Measurements from ENCODE around the gene HEATR1. TPM values are rescaled to one million over a fixed set of nuclear protein-coding genes. Genes with fewer than 3 reads are reported as not detected.

Gene HEATR1
- total and polyA plus RNA-seq, 11 donors: 2.4 to 17.2 (median 9.9) TPM

- no peaks in the 10 kb centered on the region for H3K9me3 ChIP-seq
Measured at GRCh38 chr1:236516929-236517704, 87.2 kb downstream of the HEATR1 start.

GRCh38 chr1:236515443-236515958 lies 88.8 kb downstream of the HEATR1 start:
- 55 to 74% (median 67%) methylated on average over 4 of the region's 4 CpGs for WGBS, 4 donors
- intact Hi-C loops (cut with DNase I): no loop called here
- Histone ChIP-seq H3K27me3 (no peaks in the 10 kb centered on the region), H3K4me1 (peaks cover 0 to 5% (median 0%) of the 10 kb centered on the region in 12 donors), H3K4me3 (no peak overlapping the region), H3K9me3 (no peaks in the 10 kb centered on the region), H3K27ac (peak overlapping the region in 1 of 12 donors; percentile 15), H3K36me3 (no peaks in the 10 kb centered on the region)
- peak in 1 of 4 donors; percentile 9 for ATAC-seq
- TF ChIP-seq, protein P1, sequence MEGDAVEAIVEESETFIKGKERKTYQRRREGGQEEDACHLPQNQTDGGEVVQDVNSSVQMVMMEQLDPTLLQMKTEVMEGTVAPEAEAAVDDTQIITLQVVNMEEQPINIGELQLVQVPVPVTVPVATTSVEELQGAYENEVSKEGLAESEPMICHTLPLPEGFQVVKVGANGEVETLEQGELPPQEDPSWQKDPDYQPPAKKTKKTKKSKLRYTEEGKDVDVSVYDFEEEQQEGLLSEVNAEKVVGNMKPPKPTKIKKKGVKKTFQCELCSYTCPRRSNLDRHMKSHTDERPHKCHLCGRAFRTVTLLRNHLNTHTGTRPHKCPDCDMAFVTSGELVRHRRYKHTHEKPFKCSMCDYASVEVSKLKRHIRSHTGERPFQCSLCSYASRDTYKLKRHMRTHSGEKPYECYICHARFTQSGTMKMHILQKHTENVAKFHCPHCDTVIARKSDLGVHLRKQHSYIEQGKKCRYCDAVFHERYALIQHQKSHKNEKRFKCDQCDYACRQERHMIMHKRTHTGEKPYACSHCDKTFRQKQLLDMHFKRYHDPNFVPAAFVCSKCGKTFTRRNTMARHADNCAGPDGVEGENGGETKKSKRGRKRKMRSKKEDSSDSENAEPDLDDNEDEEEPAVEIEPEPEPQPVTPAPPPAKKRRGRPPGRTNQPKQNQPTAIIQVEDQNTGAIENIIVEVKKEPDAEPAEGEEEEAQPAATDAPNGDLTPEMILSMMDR (IDR thresholded peaks at IDR 0.05): no peak
- no peak for TF ChIP-seq POLR2A (IDR thresholded peaks at IDR 0.05)
- DNase-seq: no peak

More at GRCh38 chr1:236516929-236517704, 87.2 kb downstream of the HEATR1 start:
- TF ChIP-seq POLR2A (IDR thresholded peaks at IDR 0.05): no peak
- TF ChIP-seq, protein P1 (IDR thresholded peaks at IDR 0.05): no peak
- ATAC-seq: no peak
- Histone ChIP-seq H3K27ac (no peak overlapping the region), H3K4me1 (peaks cover 0 to 5% (median 0%) of the 10 kb centered on the region in 12 donors), H3K4me3 (no peak overlapping the region), H3K36me3 (no peaks in the 10 kb centered on the region), H3K27me3 (no peaks in the 10 kb centered on the region)
- intact Hi-C loops (cut with DNase I): no loop called here
- no peak for DNase-seq
- 60 to 65% (median 63%) methylated on average over 8 of the region's 8 CpGs for WGBS, 4 donors

DNA sequence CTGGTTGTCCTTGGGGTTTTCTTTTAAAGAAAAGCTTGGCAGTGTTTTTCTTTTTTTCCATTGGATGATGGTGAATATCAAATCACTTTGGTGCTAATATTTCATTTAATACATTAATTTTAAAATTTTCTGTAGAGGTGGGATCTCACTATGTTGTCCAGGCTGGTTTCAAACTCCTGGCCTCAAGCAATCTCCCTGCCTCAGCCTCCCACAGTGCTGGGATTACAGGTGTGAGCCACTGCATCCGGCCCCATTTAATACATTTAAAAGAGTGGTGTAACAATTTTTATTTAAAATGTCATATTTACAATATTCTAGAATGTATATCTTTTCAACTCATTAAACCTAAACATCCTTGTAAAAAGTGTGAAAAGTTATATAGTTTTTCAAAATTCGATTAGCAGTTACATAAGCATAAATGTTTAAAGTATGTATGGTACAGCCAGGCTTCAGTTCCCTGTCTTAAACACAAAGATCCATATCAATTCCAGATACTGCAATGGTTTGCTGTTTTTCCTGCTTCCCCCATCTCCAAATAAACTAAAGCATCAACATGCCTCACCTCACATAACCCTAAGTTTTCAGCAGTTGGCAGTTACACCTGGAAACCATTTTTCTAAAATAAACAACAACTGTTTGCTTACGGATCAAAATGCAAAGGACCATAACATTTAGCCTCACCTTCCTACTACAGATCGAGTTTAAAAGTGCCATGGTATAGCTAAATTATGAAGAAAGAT lies 89.4 kb downstream of the HEATR1 start:
- Histone ChIP-seq H3K27me3 (no peaks in the 10 kb centered on the region), H3K27ac (no peak overlapping the region), H3K4me1 (peaks cover 0 to 5% (median 0%) of the 10 kb centered on the region in 12 donors), H3K4me3 (no peak overlapping the region), H3K36me3 (no peaks in the 10 kb centered on the region), H3K9me3 (no peaks in the 10 kb centered on the region)
- intact Hi-C loops (cut with DNase I): no loop called here
- 73 to 76% (median 75%) methylated on average over 4 of the region's 4 CpGs for WGBS, 4 donors
- DNase-seq (no peak), ATAC-seq (no peak)
- TF ChIP-seq, protein P1 (IDR thresholded peaks at IDR 0.05): no peak
- TF ChIP-seq POLR2A (IDR thresholded peaks at IDR 0.05): no peak
